Stimulated activated CD4-positive, alpha-beta T cell treated with anti-CD3 and anti-CD28 coated beads, Interleukin-2, amount 100 ng/mL, for 24 hours (primary cell): Measurements from ENCODE around the gene DLEC1.
"Not testable (repeated sequence)": the region's sequence is repeated elsewhere in the genome, so short reads cannot be mapped to it uniquely, and the experiment has no call there.

Source experiments
- DNase-seq, 2 donors: peaks; one replicate each; pipeline ENCODE4 v3.0.0-alpha.2; 2020

The DLEC1 gene

DNA sequence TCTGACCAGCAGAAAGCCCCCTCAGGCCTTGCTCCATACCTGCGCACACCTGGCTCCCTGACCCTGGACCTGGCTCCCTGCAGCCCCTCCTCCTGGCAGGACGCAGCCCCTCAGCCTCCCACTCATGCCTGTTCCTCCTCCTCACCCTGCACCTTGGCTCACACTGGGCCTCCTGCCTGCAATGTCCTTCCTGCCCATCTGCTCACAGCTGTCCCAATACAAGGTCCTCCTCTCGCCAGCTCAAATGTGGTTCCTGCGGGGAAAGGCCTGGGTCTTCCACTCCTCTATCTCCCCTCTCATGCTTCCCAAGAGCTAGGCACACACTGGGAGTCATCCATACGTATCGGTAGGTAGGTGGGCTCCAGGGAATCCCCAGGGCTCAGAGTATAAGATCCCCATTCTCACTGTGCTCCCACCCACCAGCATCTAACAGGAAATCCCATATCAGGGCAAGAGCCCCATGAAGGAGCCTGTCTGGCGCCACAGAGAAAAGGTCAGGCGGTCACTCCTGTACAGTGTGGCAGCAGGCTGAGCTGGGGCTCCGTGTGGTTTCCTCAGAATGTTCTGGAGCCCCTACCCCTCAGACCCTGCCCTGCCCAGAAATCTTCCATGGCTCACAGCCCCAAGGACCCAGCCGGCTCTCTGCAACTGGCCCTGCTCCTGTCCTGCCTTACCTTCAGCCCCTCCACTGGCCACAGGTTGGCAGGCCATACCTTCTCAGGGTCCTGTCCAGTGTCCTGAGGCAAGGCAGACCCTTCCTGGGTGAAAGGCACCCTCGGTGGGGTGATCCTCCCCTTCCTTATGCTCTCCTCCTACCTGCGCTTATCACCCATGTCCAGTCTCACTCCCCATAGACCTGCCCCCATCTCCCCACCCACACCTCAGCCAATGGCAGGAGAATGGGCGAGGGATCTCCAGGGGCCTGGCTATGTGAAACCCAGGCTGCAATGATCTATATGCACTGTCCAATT is 20.4 kb upstream of the DLEC1 start:
- no peak for DNase-seq

- DNase-seq: no peak
Measured at GRCh38 chr3:38019658-38020341, 19.2 kb upstream of the DLEC1 start.

GRCh38 chr3:38020342-38020726 is 18.7 kb upstream of the DLEC1 start:
- no peak for DNase-seq

DNA sequence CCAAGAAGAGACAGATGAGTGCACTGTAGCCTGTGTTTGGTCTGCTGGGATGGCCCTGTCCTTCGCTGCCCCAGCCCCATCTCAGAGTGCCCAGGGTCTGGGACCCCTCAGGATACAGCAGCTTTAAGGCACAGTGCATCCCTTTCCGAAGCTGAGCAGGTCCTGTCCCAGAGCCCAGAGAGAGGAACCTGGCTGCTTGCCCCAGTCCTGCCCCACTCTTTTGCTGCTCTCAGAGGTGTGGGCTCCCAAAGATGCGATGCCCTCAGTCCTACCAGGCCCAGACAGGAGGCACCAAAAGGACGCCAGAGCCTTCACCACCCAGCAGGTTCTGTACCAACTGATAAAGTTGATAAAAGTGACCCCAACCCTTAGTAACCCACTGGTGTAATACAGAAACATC is 17.8 kb upstream of the DLEC1 start:
- no peak for DNase-seq

GRCh38 chr3:38022301-38022700 is 16.7 kb upstream of the DLEC1 start:
- no peak for DNase-seq

DNA sequence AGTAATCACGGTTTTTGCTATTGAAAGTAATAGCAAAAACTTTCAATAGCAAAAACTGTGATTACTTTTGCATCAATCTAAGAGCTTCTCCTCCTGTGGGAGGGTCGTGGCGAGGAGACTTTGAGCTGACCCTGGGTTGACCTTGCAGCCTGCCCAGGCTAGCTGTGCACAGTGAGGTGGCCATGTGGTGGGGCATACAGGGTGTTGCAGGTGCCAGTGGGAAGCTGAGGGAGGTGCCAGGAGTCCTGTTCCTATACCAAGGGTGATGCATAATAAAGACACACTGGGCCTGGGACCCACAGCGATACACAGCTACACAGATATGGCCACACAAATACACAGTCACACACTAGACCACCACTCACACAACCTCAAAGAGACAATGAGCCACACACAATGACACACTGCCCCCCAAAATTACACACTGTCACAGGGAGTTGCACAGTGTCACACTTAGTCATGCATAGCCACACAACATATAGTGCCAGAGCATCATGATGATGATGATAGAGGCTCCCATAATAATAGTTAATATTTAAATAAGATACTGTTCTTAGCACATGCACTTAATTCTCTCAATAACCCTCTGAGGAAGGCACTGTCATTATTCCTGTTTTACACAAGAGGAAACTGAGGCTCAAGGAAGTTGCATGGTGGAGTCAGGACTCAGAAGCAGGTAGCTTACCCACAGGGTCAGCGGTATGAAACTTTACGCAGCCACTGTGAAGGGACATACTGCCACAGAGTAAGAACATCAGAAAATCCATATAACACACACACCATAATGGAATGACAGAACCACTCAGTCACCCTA is 15.9 kb upstream of the DLEC1 start:
- no peak for DNase-seq

- DNase-seq: no peak
Measured at GRCh38 chr3:38026856-38027255, 12.2 kb upstream of the DLEC1 start.

DNA sequence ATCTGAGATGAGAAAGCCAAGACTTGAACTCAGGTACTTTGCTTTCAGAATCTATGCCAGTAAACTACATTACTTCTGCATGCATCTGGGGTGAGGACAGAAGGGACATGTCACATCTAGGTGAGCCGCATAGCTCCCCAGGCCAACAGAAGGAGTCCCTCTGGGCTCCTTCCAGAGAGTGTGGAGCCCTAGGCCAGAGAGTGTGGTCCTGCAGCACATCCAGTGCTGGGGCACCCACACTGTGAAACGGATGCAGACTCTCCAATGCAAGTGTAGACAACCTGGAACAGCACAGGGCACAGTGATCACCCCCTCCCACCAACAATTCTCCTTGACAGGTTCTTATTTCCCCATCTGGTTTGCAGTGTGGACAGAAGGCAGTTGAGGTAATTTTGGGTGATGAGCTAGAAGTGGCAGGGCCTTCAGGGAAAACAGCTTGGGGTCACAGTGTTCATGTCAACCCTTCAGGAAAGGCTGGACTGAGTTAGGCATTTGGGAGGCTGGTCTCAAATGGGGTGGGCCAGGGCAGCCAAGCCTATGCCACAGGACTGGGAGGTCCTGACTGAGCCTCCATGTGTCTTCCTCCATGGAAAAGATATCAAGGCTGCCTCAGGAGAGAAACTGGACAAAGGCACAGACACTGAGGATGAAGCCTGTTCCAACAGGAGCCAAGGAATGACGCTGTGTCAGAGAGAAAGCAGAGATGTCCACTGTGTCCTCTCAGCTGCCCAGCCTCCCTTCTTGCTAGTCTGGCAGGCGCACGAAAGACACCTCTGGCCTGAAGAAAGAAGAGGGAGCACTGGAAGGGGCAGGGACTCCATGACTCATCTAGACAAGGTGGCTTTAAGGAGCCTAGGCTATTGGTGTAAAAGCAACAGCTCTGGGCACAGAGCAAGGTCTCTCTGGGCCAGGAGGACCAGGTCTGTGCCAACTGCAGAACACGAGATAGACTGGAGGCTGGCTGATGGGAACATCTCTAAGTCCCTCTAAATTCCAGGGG is 11.2 kb upstream of the DLEC1 start:
- no peak for DNase-seq

GRCh38 chr3:38028621-38029361 is 10.2 kb upstream of the DLEC1 start:
- DNase-seq: no peak

- DNase-seq: peak in 1 of 2 donors; percentile 43
Measured at GRCh38 chr3:38029400-38030125, 9.4 kb upstream of the DLEC1 start, which contains the start of gene PLCD1. TSS of gene PLCD1 (minus strand) at chr3:38029642. CDS start at chr3:38029539, 103 bp downstream.

- no peak for DNase-seq
Measured at GRCh38 chr3:38030126-38031021, 8.6 kb upstream of the DLEC1 start.

- peak; percentile 47 to 50 for DNase-seq
Measured at GRCh38 chr3:38031022-38031994, 7.7 kb upstream of the DLEC1 start.

DNA sequence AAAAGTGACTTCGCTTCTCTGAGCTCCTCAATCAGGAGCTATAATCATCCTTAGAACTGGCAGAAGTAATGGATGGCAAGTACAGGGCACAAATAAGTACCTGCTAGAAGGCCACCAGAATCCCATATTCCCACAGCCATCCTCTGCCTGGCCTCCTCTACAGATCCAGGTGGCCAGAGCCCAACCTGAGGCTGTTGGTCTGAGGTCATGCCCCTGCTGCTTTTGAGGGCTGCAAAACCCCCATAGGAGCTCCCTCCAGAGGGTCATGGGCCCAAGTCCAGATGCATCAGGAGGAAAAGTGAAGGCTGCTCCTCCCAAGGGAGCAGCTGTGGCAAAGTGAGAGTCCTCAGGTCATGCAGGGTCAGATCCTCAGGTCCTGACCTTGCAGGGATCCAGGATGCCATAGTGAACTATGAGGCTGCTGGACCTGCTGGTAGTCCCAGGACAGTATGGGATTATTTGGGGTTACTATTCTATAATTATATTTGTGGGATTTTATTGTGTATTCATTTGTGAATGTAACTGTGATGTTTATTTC is 6.6 kb upstream of the DLEC1 start:
- DNase-seq: no peak

GRCh38 chr3:38033586-38033985 is 5.4 kb upstream of the DLEC1 start:
- DNase-seq: not testable (repeated sequence)

GRCh38 chr3:38034335-38034734 is 4.7 kb upstream of the DLEC1 start:
- DNase-seq: not testable (repeated sequence)

DNA sequence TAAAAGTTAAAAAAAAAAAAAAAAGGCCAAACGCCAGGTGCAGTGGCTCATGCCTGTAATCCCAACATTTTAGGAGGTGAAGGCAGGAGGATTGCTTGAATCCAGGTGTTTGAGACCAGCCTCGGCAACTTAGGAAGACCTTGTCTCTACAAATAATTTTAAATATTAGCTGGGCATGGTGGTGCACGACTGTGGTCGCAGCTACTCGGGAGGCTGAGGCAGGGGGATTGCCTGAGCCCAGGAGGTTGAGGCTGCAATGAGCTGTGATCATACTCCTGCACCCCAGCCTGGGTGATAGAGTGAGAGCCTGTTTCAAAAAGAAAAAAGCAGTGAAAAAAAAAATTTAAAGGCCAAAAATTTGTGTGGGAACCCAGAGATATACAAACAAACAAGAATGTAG is 2.7 kb upstream of the DLEC1 start:
- DNase-seq: no peak

GRCh38 chr3:38036906-38037305 is 2.1 kb upstream of the DLEC1 start:
- DNase-seq: no peak

DNA sequence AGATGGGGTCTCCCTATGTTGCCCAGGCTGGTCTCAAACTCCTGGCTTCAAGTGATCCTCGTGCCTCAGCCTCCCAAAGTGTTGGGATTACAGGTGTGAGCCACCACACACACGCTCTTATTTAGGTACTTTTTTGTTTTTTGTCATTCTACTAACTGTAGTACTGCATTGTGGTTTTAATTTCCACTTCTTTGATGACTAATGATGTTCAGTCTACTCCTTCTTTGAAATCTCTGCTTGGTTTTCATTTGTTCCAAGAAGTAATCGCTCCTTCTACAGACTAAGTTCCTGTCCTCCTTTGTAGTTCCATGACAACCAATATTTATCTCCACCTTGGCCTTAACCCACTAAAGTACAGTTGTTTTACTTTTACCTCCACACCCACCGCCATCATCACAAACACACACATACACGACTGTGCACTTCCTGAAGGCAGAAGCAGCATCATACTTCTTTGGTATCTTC is 529 bp upstream of the DLEC1 start:
- DNase-seq: peak in 1 of 2 donors; percentile 27
